ENCODE measurements around the gene DLL3. TPM values are rescaled to one million over a fixed set of nuclear protein-coding genes. Genes with fewer than 3 reads are reported as not detected.

The DLL3 gene
- total and polyA plus RNA-seq, 9 of the 15 experiments (the other 6 are each of a cell fraction or from before 2014, with no cell fraction given): 0.80 to 6.3 (median 1.2) TPM

GRCh38 chr19:39532233-39533002 lies 33.7 kb downstream of the DLL3 start, which contains the start of gene EID2B (continued):
- TF ChIP-seq EP300 (IDR thresholded peaks at IDR 0.05; ENCODE audit: low read length) (peak; percentile 24; the same call in 1 of the 2 replicates), TCF3 (CRISPR knock-in tag; IDR thresholded peaks at IDR 0.05) (no peak; the same call in 1 of the 2 replicates), ILF3 (IDR thresholded peaks at IDR 0.05; ENCODE audit: borderline replicate concordance) (no peak), FOSL1 (tag; conservative IDR thresholded peaks at IDR 0.05) (no peak), ZFPM2 (CRISPR knock-in tag; IDR thresholded peaks at IDR 0.05) (no peak), FOXJ3 (CRISPR knock-in tag; IDR thresholded peaks at IDR 0.05) (no peak), WHSC1 (IDR thresholded peaks at IDR 0.05; ENCODE audit: low read length) (no peak), SRSF1 (IDR thresholded peaks at IDR 0.05; ENCODE audit: low read depth, low read length) (no peak), RBFOX2 (IDR thresholded peaks at IDR 0.05; ENCODE audit: low read depth, low read length) (peak; percentile 88), SREBF2 (CRISPR knock-in tag; IDR thresholded peaks at IDR 0.05) (no peak), SAFB2 (IDR thresholded peaks at IDR 0.05; ENCODE audit: borderline replicate concordance, low read depth, low read length, severe bottlenecking) (no peak), NR2F6 (CRISPR knock-in tag; IDR thresholded peaks at IDR 0.05) (no peak), CREM (IDR thresholded peaks at IDR 0.05; ENCODE audit: low read depth) (peak; percentile 87), NFRKB (IDR thresholded peaks at IDR 0.05; ENCODE audit: low read depth) (no peak), MCM7 (IDR thresholded peaks at IDR 0.05) (no peak), ZNF76 (CRISPR knock-in tag; IDR thresholded peaks at IDR 0.05; ENCODE audit: borderline replicate concordance) (no peak), KDM5B (IDR thresholded peaks at IDR 0.05; ENCODE audit: insufficient replicate concordance, low read depth, low read length) (peak; percentile 53), ZBTB40 (IDR thresholded peaks at IDR 0.05) (0 out of 2 replicates have a peak, but pooled peaks have one; percentile 16), ZBTB40 (CRISPR knock-in tag; IDR thresholded peaks at IDR 0.05) (no peak), ZNF77 (CRISPR knock-in tag; IDR thresholded peaks at IDR 0.05) (no peak), L3MBTL2 (IDR thresholded peaks at IDR 0.05) (peak; percentile 71; the same call in 1 of the 2 replicates), BACH1 (tag; IDR thresholded peaks at IDR 0.05) (no peak)

Measured in K562 (cell line).